Brain microvascular endothelial cell (primary cell): ENCODE results near the gene SULT6B1.
"Not testable (repeated sequence)": the region's sequence is repeated elsewhere in the genome, so short reads cannot be mapped to it uniquely, and the experiment has no call there.

Experiments used
- DNase-seq: peaks from one replicate; pipeline ENCODE4 v3.0.0-alpha.2; 2020
- H3K27ac ChIP-seq: fragments of 250-450 bp; sonication (Bioruptor Pico); 2 replicates; pipeline ENCODE4 v1.5.1; 2020; ENCODE audit warnings: mild to moderate bottlenecking, moderate library complexity
- H3K27me3 ChIP-seq: fragments of 250-450 bp; sonication (Bioruptor Pico); replicated peaks from 2 replicates; pipeline ENCODE4 v1.5.1; 2020; ENCODE audit warnings: mild to moderate bottlenecking
- H3K36me3 ChIP-seq: fragments of 250-450 bp; sonication (Bioruptor Pico); replicated peaks from 2 replicates; pipeline ENCODE4 v1.5.1; 2020; ENCODE audit warnings: mild to moderate bottlenecking
- H3K4me3 ChIP-seq: 2 replicates; pipeline ENCODE4 v1.5.1; 2011; ENCODE audit warnings: low read depth, mild to moderate bottlenecking, control low read depth, low read length, moderate library complexity
- CTCF ChIP-seq: IDR thresholded peaks from 2 replicates; pipeline ENCODE4 v1.5.1; 2011; ENCODE audit warnings: low read depth, mild to moderate bottlenecking, moderate library complexity, low read length, control low read depth, inconsistent platforms; ENCODE audit errors: missing control alignments
- in situ Hi-C: cut with HindIII; loops from 2 replicates; pipeline ENCODE4 v1.10.0; 2017; ENCODE audit warnings: low sequenced_read_pairs, low pct_ligation_motif_present

SULT6B1 gene

GRCh38 chr2:37201208-37201607 is 12.7 kb upstream of the SULT6B1 start:
- TF ChIP-seq CTCF = no peak
- Histone ChIP-seq H3K27ac (no peak overlapping the region), H3K4me3 (no peak overlapping the region), H3K36me3 (peaks cover 24% of the 10 kb centered on the region), H3K27me3 (no peaks in the 10 kb centered on the region)
- no peak for DNase-seq
- in situ Hi-C loops = no loop called here

- no peak overlapping the region for H3K27ac ChIP-seq
- in situ Hi-C loops = no loop called here
- H3K36me3 ChIP-seq = peaks cover 12% of the 10 kb centered on the region
- no peaks in the 10 kb centered on the region for H3K27me3 ChIP-seq
- no peak overlapping the region for H3K4me3 ChIP-seq
- DNase-seq = no peak
- no peak for TF ChIP-seq CTCF
These were observed 10.2 kb upstream of the SULT6B1 start for GRCh38 chr2:37198681-37199065.

DNA sequence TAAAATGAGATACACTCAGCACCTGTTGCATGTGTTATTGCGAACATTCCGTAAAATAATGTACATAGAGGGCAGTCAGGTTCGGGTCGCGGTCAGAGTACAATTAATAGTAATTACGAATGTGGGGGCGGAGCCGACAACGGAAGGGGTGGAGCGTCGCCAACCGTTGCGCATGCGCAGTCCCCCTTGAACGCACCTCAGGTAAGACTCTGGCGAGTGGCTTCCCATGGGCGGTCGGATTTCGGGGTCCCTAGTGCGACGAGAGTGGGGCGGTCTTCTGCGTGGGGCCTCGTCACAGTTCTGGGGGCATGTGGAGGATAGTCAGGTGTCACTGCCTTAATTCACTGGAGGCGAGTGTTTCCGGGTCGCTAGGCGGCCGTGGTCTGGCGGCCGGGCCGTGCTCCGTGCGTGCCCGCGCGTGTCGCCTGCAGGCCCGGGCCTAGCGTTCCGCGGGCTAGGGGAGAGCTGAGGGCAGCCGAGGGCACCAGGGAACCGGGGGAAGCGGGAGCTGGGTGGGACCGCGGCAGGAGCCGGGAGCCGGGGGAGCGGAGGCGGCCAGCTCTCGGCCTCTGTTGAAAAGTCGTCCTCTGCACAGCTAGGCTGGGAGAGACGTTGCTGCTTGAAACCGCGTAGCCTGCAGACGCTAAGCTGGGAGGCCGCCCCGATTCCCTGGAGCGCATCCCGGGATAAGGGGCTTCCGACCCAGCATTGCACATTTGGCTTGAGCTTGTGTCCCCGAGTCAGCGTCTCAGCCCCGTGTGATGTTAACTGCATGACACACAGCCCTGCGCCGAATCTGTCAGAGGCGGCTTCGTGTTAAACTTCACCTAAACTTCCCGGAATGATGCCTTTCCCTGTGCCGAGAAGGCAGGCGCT is 8.1 kb upstream of the SULT6B1 start, which contains the start of gene CEBPZOS:
Gene CEBPZOS, plus strand, starts transcription at position 177 of the 876 bp plus-strand sequence. CDS start 3,209 bp downstream, outside the sequence.
- Histone ChIP-seq H3K27me3 (no peaks in the 10 kb centered on the region), H3K36me3 (no peaks in the 10 kb centered on the region), H3K27ac (peak within 1 kb of the TSS; percentile 77), H3K4me3 (peak within 1 kb of the TSS; percentile 85)
- TF ChIP-seq CTCF = no peak
- peak; percentile 60 for DNase-seq
- in situ Hi-C loops = no loop called here

DNA sequence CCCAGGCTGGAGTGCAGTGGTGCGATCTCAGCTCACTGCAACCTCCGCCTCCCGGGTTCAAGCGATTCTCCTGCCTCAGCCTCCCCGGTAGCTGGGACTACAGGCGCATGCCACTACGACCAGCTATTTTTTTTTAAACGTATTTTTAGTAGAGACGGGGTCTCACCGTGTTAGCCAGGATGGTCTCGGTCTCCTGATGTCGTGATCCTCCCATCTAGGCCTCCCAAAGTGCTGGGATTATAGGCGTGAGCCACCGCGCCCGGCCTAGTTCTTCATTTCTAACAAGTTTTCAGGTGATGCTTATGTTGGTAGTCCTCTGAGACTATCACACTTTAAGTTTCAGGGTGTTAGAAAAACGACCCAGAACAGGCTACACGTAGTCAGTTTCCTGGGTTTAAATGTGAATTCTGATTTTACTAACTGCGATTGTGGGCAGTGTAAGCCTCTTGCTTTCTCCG is 7.4 kb upstream of the SULT6B1 start:
- Histone ChIP-seq H3K4me3 (peak overlapping the region; percentile 85), H3K27ac (peak overlapping the region; percentile 77)
- in situ Hi-C loops, H3K36me3 ChIP-seq, DNase-seq, H3K27me3 ChIP-seq: not testable (repeated sequence)

DNA sequence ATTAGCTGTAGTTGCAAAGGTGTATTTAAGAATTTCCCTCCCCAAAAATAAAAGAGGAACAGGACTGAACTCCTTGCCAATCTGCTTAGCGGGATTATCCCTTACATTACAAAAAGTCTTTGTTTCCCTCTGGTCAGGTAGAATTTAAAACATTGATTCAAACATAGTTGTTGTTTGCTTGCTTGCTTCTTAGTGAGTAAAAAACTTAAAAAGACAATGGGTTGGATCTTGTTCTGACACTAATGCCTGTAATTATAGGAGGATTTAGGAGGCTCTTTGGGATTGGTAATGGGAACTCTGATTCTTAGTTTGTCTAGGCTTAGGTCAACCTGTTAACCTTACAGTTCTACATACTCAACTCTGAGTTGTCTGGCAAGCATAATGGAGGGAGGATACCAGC is 4.1 kb upstream of the SULT6B1 start:
- TF ChIP-seq CTCF = no peak
- Histone ChIP-seq H3K4me3 (no peak overlapping the region), H3K36me3 (no peaks in the 10 kb centered on the region), H3K27me3 (no peaks in the 10 kb centered on the region), H3K27ac (no peak overlapping the region)
- no peak for DNase-seq
- in situ Hi-C loops = no loop called here

- H3K4me3 ChIP-seq = no peak overlapping the region
- no peak overlapping the region for H3K27ac ChIP-seq
- no peak for DNase-seq
- TF ChIP-seq CTCF = no peak
- in situ Hi-C loops = no loop called here
- no peaks in the 10 kb centered on the region for H3K27me3 ChIP-seq
- no peaks in the 10 kb centered on the region for H3K36me3 ChIP-seq
These were observed 3.3 kb upstream of the SULT6B1 start for GRCh38 chr2:37191747-37192146.
